ENCODE data around the gene DENND4A. TPM values are rescaled to one million over a fixed set of nuclear protein-coding genes. Genes with fewer than 3 reads are reported as not detected.
A peak's percentile ranks its signal among the peaks of the same experiment; 100 is the strongest.

Gene DENND4A
- total and polyA plus RNA-seq, 9 of the 15 experiments (the other 6 are each of a cell fraction or from before 2014, with no cell fraction given): 6.8 to 32.3 (median 19.9) TPM

- TF ChIP-seq, protein P1, sequence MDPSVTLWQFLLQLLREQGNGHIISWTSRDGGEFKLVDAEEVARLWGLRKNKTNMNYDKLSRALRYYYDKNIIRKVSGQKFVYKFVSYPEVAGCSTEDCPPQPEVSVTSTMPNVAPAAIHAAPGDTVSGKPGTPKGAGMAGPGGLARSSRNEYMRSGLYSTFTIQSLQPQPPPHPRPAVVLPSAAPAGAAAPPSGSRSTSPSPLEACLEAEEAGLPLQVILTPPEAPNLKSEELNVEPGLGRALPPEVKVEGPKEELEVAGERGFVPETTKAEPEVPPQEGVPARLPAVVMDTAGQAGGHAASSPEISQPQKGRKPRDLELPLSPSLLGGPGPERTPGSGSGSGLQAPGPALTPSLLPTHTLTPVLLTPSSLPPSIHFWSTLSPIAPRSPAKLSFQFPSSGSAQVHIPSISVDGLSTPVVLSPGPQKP (CRISPR knock-in tag; IDR thresholded peaks at IDR 0.05): no peak
- TF ChIP-seq ETS2 (tag; IDR thresholded peaks at IDR 0.05; ENCODE audit: borderline replicate concordance, poor library complexity, severe bottlenecking) (no peak), ZBTB26 (CRISPR knock-in tag; IDR thresholded peaks at IDR 0.05) (peak; percentile 82; the same call in 1 of the 2 replicates), SP1 (CRISPR knock-in tag; IDR thresholded peaks at IDR 0.05) (peak; percentile 95), ARID1B (IDR thresholded peaks at IDR 0.05) (peak; percentile 62; the same call in 1 of the 2 replicates), HDAC2 (IDR thresholded peaks at IDR 0.05) (peak; percentile 68), KDM5B (IDR thresholded peaks at IDR 0.05; ENCODE audit: insufficient replicate concordance, low read depth, low read length) (peak; percentile 94), CCNT2 (IDR thresholded peaks at IDR 0.05; ENCODE audit: borderline replicate concordance, extremely low read depth, insufficient read length, low read depth, low read length) (peak; percentile 93), DACH1 (IDR thresholded peaks at IDR 0.05; ENCODE audit: partially characterized antibody) (peak; percentile 52), POLR2AphosphoS5 (IDR thresholded peaks at IDR 0.05; ENCODE audit: control insufficient read depth, insufficient read depth, low read depth, low read length) (peak; percentile 93), PML (IDR thresholded peaks at IDR 0.05; ENCODE audit: low read length) (peak; percentile 74), HDAC3 (IDR thresholded peaks at IDR 0.05; ENCODE audit: borderline replicate concordance, partially characterized antibody) (peak; percentile 62), MAZ (CRISPR knock-in tag; conservative IDR thresholded peaks at IDR 0.05 in 1 of 2, IDR thresholded peaks at IDR 0.05 in 1 of 2) (peak; percentile 100)
- TF ChIP-seq, protein P2, sequence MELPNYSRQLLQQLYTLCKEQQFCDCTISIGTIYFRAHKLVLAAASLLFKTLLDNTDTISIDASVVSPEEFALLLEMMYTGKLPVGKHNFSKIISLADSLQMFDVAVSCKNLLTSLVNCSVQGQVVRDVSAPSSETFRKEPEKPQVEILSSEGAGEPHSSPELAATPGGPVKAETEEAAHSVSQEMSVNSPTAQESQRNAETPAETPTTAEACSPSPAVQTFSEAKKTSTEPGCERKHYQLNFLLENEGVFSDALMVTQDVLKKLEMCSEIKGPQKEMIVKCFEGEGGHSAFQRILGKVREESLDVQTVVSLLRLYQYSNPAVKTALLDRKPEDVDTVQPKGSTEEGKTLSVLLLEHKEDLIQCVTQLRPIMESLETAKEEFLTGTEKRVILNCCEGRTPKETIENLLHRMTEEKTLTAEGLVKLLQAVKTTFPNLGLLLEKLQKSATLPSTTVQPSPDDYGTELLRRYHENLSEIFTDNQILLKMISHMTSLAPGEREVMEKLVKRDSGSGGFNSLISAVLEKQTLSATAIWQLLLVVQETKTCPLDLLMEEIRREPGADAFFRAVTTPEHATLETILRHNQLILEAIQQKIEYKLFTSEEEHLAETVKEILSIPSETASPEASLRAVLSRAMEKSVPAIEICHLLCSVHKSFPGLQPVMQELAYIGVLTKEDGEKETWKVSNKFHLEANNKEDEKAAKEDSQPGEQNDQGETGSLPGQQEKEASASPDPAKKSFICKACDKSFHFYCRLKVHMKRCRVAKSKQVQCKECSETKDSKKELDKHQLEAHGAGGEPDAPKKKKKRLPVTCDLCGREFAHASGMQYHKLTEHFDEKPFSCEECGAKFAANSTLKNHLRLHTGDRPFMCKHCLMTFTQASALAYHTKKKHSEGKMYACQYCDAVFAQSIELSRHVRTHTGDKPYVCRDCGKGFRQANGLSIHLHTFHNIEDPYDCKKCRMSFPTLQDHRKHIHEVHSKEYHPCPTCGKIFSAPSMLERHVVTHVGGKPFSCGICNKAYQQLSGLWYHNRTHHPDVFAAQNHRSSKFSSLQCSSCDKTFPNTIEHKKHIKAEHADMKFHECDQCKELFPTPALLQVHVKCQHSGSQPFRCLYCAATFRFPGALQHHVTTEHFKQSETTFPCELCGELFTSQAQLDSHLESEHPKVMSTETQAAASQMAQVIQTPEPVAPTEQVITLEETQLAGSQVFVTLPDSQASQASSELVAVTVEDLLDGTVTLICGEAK (IDR thresholded peaks at IDR 0.05): peak; percentile 98
- TF ChIP-seq, protein P2 (CRISPR knock-in tag; IDR thresholded peaks at IDR 0.05): no peak
These were observed 181.0 kb downstream of the DENND4A start, which contains the start of gene INTS14 (continued) for GRCh38 chr15:65610871-65611718.
